ENCODE results near the gene PTPRN2. TPM values are rescaled to one million over a fixed set of nuclear protein-coding genes. Genes with fewer than 3 reads are reported as not detected.

PTPRN2 gene
- total and polyA plus RNA-seq, 2 donors (not counting 1 experiment from before 2014, with no cell fraction given), result 0.54 to 1.2 TPM

- Histone ChIP-seq H3K4me1 (ENCODE audit: control insufficient read depth, extremely low read depth, insufficient read depth, low read length) (no peaks in the 10 kb centered on the region), H3K27me3 (ENCODE audit: control insufficient read depth, insufficient read depth, low read length) (no peaks in the 10 kb centered on the region), H4K20me1 (ENCODE audit: control insufficient read depth, extremely low read depth, insufficient read depth, low read length) (no peaks in the 10 kb centered on the region), H3K27ac (ENCODE audit: insufficient read depth, low read length) (no peak overlapping the region), H3K4me2 (ENCODE audit: extremely low read depth, insufficient read depth, low read length) (no peak overlapping the region), H3K36me3 (ENCODE audit: control insufficient read depth, insufficient read depth, low read length) (no peaks in the 10 kb centered on the region), H3K9ac (ENCODE audit: insufficient read depth, low read length) (no peak overlapping the region), H3K9me3 (ENCODE audit: control insufficient read depth, insufficient read depth, low read depth, low read length) (peaks cover 15% of the 10 kb centered on the region), H3K79me2 (ENCODE audit: control insufficient read depth, insufficient read depth, low read length) (no peaks in the 10 kb centered on the region), H3K4me3 (replicated peaks in 1 of 4; ENCODE audit: control extremely low read depth in 1 of 4, insufficient read depth in 1 of 4, low read depth in 3 of 4, low read length in 4 of 4) (no peak overlapping the region), H2AFZ (ENCODE audit: low read length) (no peak overlapping the region)
- no peak for DNase-seq (ENCODE audit: low read depth in 2 of 2)
- TF ChIP-seq, protein P1, sequence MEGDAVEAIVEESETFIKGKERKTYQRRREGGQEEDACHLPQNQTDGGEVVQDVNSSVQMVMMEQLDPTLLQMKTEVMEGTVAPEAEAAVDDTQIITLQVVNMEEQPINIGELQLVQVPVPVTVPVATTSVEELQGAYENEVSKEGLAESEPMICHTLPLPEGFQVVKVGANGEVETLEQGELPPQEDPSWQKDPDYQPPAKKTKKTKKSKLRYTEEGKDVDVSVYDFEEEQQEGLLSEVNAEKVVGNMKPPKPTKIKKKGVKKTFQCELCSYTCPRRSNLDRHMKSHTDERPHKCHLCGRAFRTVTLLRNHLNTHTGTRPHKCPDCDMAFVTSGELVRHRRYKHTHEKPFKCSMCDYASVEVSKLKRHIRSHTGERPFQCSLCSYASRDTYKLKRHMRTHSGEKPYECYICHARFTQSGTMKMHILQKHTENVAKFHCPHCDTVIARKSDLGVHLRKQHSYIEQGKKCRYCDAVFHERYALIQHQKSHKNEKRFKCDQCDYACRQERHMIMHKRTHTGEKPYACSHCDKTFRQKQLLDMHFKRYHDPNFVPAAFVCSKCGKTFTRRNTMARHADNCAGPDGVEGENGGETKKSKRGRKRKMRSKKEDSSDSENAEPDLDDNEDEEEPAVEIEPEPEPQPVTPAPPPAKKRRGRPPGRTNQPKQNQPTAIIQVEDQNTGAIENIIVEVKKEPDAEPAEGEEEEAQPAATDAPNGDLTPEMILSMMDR (conservative IDR thresholded peaks at IDR 0.05 in 1 of 2, IDR thresholded peaks at IDR 0.05 in 1 of 2; ENCODE audit: low read depth in 1 of 2, low read length in 2 of 2), result no peak
- TF ChIP-seq EZH2 (IDR thresholded peaks at IDR 0.05; ENCODE audit: low read length, missing control alignments), result no peak
These were observed 329.1 kb downstream of the PTPRN2 start for GRCh38 chr7:158258411-158259130.

- Histone ChIP-seq H3K9ac (ENCODE audit: insufficient read depth, low read length) (no peak overlapping the region), H2AFZ (ENCODE audit: low read length) (no peak overlapping the region), H3K4me1 (ENCODE audit: control insufficient read depth, extremely low read depth, insufficient read depth, low read length) (no peaks in the 10 kb centered on the region), H3K79me2 (ENCODE audit: control insufficient read depth, insufficient read depth, low read length) (no peaks in the 10 kb centered on the region), H3K36me3 (ENCODE audit: control insufficient read depth, insufficient read depth, low read length) (no peaks in the 10 kb centered on the region), H3K4me3 (replicated peaks in 1 of 4; ENCODE audit: control extremely low read depth in 1 of 4, insufficient read depth in 1 of 4, low read depth in 3 of 4, low read length in 4 of 4) (no peak overlapping the region), H3K9me3 (ENCODE audit: control insufficient read depth, insufficient read depth, low read depth, low read length) (peaks cover 10% of the 10 kb centered on the region), H3K27ac (ENCODE audit: insufficient read depth, low read length) (no peak overlapping the region), H3K27me3 (ENCODE audit: control insufficient read depth, insufficient read depth, low read length) (no peaks in the 10 kb centered on the region), H4K20me1 (ENCODE audit: control insufficient read depth, extremely low read depth, insufficient read depth, low read length) (no peaks in the 10 kb centered on the region), H3K4me2 (ENCODE audit: extremely low read depth, insufficient read depth, low read length) (no peak overlapping the region)
- no peak for TF ChIP-seq EZH2 (IDR thresholded peaks at IDR 0.05; ENCODE audit: low read length, missing control alignments)
- DNase-seq (ENCODE audit: low read depth in 2 of 2), result no peak
These were observed 329.9 kb downstream of the PTPRN2 start for GRCh38 chr7:158257516-158258410.

- Histone ChIP-seq H3K4me2 (ENCODE audit: extremely low read depth, insufficient read depth, low read length) (no peak overlapping the region), H3K9me3 (ENCODE audit: control insufficient read depth, insufficient read depth, low read depth, low read length) (peaks cover 3% of the 10 kb centered on the region), H3K36me3 (ENCODE audit: control insufficient read depth, insufficient read depth, low read length) (no peaks in the 10 kb centered on the region), H3K4me3 (replicated peaks in 1 of 4; ENCODE audit: control extremely low read depth in 1 of 4, insufficient read depth in 1 of 4, low read depth in 3 of 4, low read length in 4 of 4) (no peak overlapping the region), H3K27ac (ENCODE audit: insufficient read depth, low read length) (no peak overlapping the region), H3K9ac (ENCODE audit: insufficient read depth, low read length) (no peak overlapping the region), H3K79me2 (ENCODE audit: control insufficient read depth, insufficient read depth, low read length) (no peaks in the 10 kb centered on the region), H3K27me3 (ENCODE audit: control insufficient read depth, insufficient read depth, low read length) (no peaks in the 10 kb centered on the region), H3K4me1 (ENCODE audit: control insufficient read depth, extremely low read depth, insufficient read depth, low read length) (no peaks in the 10 kb centered on the region), H4K20me1 (ENCODE audit: control insufficient read depth, extremely low read depth, insufficient read depth, low read length) (no peaks in the 10 kb centered on the region), H2AFZ (ENCODE audit: low read length) (no peak overlapping the region)
- no peak for TF ChIP-seq EZH2 (IDR thresholded peaks at IDR 0.05; ENCODE audit: low read length, missing control alignments)
- TF ChIP-seq, protein P1 (conservative IDR thresholded peaks at IDR 0.05 in 1 of 2, IDR thresholded peaks at IDR 0.05 in 1 of 2; ENCODE audit: low read depth in 1 of 2, low read length in 2 of 2), result no peak
- no peak for DNase-seq (ENCODE audit: low read depth in 2 of 2)
These were observed 330.6 kb downstream of the PTPRN2 start for GRCh38 chr7:158257001-158257400.

All from fibroblast of lung (primary cell).